Fibroblast of the aortic adventitia (primary cell): ENCODE data around the gene TPM1. TPM values are rescaled to one million over a fixed set of nuclear protein-coding genes. Genes with fewer than 3 reads are reported as not detected.

Experiments used
- DNase-seq: peaks from one replicate; pipeline ENCODE4 v3.0.0-alpha.2; 2010; ENCODE audit warnings: low read depth
- H3K4me3 ChIP-seq: 2 replicates; pipeline ENCODE4 v1.5.1; 2011; ENCODE audit warnings: low read depth, mild to moderate bottlenecking, control low read depth, low read length, moderate library complexity
- CTCF ChIP-seq: IDR thresholded peaks from 2 replicates; pipeline ENCODE4 v1.5.1; 2011; ENCODE audit warnings: mild to moderate bottlenecking, low read length, control low read depth, inconsistent platforms; ENCODE audit not compliant: insufficient read depth
- total RNA-seq: library from RNA; depleted of rRNA; stranded (reverse); fragments of >200 nt; gene quantifications from 2 replicates; pipeline ENCODE4 v1.2.3, GENCODE V29; 2012; ENCODE audit warnings: low replicate concordance

The TPM1 gene
- total RNA-seq, 1 donor = 261 TPM

- H3K4me3 ChIP-seq = no peak overlapping the region
Measured at GRCh38 chr15:63077952-63078351, 35.4 kb downstream of the TPM1 start.

GRCh38 chr15:63079947-63080626, 37.5 kb downstream of the TPM1 start:
- DNase-seq = no peak
- TF ChIP-seq CTCF = no peak
- no peak overlapping the region for H3K4me3 ChIP-seq

More at GRCh38 chr15:63077952-63078351, 35.4 kb downstream of the TPM1 start:
- TF ChIP-seq CTCF = no peak
- DNase-seq = no peak

GRCh38 chr15:63080634-63081250, 38.2 kb downstream of the TPM1 start:
- TF ChIP-seq CTCF = no peak
- no peak overlapping the region for H3K4me3 ChIP-seq
- DNase-seq = no peak

- H3K4me3 ChIP-seq = no peak overlapping the region
- DNase-seq = no peak
- TF ChIP-seq CTCF = no peak
Measured at GRCh38 chr15:63082366-63082765, 39.8 kb downstream of the TPM1 start.

- DNase-seq = no peak
- TF ChIP-seq CTCF = no peak
- H3K4me3 ChIP-seq = no peak overlapping the region
Measured at GRCh38 chr15:63083044-63083443, 40.5 kb downstream of the TPM1 start.

GRCh38 chr15:63083541-63083940, 41.0 kb downstream of the TPM1 start:
- no peak for DNase-seq
- TF ChIP-seq CTCF = no peak
- no peak overlapping the region for H3K4me3 ChIP-seq
